ENCODE data around the gene BRME1.

DNA sequence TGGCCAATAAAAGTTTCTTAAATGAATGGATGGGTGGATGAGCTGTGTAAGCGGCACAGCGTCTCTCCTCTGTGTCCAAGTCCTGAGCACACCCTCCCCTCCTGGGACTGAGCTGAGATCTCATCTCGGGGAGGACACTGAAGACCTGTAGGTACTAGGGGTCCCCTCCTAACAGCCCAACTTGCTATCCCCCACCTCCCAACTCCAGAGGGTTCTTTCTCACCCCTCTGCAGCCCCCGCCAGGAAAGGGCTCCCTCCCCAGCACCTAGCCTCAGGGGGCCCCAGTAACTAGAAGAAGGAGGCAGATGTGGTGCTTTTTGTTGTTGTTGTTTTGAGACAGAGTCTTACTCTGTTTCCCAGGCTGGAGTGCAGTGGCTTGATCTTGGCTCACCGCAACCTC is 30.1 kb downstream of the BRME1 start:
- no peak for TF ChIP-seq POLR2A (IDR thresholded peaks at IDR 0.05)
- TF ChIP-seq, protein P1, sequence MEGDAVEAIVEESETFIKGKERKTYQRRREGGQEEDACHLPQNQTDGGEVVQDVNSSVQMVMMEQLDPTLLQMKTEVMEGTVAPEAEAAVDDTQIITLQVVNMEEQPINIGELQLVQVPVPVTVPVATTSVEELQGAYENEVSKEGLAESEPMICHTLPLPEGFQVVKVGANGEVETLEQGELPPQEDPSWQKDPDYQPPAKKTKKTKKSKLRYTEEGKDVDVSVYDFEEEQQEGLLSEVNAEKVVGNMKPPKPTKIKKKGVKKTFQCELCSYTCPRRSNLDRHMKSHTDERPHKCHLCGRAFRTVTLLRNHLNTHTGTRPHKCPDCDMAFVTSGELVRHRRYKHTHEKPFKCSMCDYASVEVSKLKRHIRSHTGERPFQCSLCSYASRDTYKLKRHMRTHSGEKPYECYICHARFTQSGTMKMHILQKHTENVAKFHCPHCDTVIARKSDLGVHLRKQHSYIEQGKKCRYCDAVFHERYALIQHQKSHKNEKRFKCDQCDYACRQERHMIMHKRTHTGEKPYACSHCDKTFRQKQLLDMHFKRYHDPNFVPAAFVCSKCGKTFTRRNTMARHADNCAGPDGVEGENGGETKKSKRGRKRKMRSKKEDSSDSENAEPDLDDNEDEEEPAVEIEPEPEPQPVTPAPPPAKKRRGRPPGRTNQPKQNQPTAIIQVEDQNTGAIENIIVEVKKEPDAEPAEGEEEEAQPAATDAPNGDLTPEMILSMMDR (IDR thresholded peaks at IDR 0.05 in 8 of 11, conservative IDR thresholded peaks at IDR 0.05 in 3 of 11), result no peak
